KBM-7 (cell line): ENCODE measurements around the gene RPLP1.

Experiments used
- DNase-seq: peaks from one replicate; pipeline ENCODE4 v3.0.0-alpha.2; 2015
- in situ Hi-C: fragments of 300-500 bp; cut with MboI; formaldehyde crosslinking; loops from 2 replicates; pipeline ENCODE4 v1.14.3; 2020; ENCODE audit warnings: low sequenced_read_pairs, low pct_unique_long_range_greater_than_20kb, mixed read lengths

Gene RPLP1

DNA sequence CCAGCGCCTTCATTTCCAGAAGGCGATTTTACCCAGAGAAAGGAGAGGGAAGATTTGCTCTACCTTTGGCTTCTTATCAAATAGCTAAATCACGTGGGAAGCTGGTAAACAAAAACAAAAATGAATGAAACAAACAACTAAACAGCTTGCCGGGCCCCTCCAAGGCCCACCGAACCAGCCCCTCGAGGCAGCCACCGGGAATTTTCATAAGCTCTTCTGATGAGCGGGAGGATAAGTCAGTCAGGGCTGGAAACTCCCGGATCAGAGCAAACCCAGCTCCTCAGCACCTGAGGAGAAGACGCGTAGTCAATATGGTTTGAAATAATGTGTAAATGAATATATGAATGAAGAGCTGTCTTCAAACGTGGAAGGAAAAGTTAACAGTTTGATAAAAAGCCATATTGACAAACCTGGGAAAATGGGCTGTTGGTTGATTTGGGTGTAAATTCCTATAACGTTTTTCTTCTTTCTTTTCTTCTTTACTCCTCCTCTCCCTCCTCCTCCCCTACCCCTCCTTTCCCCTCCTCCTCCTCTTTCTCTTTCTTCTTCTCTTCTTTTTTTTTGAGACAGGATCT lies 10.7 kb downstream of the RPLP1 start:
- DNase-seq, result no peak
- in situ Hi-C loops, result no loop called here

GRCh38 chr15:69465253-69465652 lies 12.6 kb downstream of the RPLP1 start:
- in situ Hi-C loops, result no loop called here
- no peak for DNase-seq

DNA sequence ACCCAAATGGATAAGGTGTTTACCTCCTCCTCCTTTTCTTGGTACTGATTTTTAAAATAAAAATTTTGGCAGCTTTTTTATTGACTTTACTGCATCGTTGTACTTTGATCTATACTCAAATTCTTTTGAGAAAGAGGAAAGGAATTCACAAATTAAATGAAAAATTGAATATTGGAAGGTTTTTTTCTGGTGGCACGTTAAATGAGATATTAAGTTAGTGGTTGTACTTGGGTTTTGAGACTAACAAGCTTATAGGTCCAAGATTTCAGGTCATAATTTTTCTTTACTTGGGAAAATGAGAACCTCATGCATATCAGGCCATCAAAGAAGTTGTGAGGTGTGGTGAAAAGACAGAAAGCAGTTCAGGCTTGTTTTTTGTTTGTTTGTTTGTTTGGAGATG lies 14.1 kb downstream of the RPLP1 start:
- in situ Hi-C loops, result no loop called here
- DNase-seq, result no peak

DNA sequence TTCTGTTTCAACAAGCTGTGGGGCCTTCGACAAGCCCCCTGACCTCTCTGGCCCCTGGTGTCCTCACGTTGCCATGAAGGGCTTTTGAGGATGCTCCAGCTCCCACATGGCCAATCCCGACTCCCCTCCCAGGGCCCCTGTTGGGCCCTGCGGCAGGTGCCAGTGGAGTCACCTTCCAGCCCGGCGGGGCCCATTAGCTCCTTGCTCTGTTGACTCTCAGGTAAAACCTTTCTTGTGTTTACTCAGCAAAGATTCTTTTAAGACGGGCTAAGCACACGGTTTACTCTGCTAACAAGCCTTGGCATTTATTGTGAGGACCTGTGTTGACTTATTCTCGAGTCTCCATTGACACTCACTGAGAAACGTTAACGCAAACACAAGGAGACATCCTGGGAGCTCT lies 15.0 kb downstream of the RPLP1 start:
- no peak for DNase-seq
- in situ Hi-C loops, result no loop called here

GRCh38 chr15:69468241-69469121 lies 15.9 kb downstream of the RPLP1 start:
- DNase-seq, result peak; percentile 85
- in situ Hi-C loops, result no loop called here

GRCh38 chr15:69469467-69470201 lies 17.0 kb downstream of the RPLP1 start:
- no peak for DNase-seq
- in situ Hi-C loops, result no loop called here

GRCh38 chr15:69472046-69472445 lies 19.4 kb downstream of the RPLP1 start:
- DNase-seq, result no peak
- in situ Hi-C loops, result no loop called here

DNA sequence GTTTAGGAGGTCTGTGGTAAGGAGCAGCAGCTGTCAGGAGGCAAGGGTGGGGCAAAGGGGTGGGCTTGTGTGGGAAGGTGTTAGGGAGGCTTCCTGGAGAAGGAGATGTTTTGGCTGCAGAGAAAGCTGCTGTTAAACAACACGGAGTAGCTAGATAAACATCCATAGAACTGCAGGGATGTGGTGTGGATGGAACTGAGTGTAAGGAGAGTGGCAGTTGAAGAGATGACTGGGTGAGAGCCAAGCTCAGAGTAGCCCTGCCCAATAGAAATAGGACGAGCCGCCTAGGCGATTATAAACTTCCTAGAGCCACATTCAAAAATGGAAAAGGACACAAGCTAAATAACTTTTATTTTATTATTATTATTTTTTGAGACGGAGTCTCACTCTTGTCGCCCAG lies 19.9 kb downstream of the RPLP1 start:
- in situ Hi-C loops, result no loop called here
- no peak for DNase-seq

DNA sequence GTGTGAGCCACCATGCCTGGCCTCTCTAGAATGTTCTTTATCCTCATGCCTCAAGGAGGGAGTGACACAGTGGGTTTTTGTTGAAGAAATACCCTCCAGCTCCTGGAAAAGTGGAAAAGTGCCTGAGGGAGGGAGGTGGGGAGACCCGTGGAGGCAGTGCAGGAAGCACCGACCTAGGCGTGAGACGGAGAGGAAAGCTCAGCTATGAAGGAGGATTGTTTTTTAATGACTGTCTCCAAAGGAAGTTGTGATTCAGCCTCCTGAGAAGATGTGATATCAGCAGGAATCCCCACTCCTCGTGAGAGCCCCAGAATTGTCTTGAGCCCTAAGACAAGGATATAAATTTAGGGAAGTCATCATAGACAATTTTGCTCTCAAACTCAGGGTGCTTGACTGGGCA lies 21.7 kb downstream of the RPLP1 start:
- in situ Hi-C loops, result no loop called here
- DNase-seq, result no peak

DNA sequence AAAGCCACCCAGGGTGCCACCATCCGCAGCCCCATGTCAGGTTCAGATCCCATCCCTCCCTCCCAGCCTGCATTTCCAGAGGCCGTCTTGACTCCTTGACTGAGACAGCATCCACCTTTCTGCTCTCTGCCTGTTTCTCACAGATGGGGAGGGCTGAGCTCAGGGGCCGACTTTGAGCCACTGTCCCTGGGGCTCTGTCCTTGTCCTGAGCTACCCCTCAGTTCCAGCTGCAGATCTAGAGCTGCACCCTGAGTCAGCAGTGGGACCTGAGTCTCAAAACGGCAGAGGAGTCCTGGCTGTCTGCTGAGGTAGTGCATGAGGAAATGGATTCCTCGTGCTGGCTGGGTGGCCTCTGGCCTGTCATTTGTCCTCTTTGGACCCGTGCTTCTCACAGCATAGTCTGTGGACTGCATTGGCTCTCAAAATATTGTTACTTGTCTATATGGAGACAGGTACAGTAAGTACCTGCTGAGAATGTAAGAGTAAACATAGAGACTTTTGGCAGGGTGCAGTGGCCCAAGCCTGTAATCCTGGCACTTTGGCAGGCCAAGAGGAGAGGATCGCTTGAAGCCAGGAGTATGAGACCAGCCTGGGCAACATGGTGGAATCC lies 22.3 kb downstream of the RPLP1 start:
- in situ Hi-C loops, result no loop called here
- DNase-seq, result no peak

- in situ Hi-C loops, result no loop called here
- DNase-seq, result peak; percentile 95
Measured at GRCh38 chr15:69475769-69476358, 23.2 kb downstream of the RPLP1 start.

DNA sequence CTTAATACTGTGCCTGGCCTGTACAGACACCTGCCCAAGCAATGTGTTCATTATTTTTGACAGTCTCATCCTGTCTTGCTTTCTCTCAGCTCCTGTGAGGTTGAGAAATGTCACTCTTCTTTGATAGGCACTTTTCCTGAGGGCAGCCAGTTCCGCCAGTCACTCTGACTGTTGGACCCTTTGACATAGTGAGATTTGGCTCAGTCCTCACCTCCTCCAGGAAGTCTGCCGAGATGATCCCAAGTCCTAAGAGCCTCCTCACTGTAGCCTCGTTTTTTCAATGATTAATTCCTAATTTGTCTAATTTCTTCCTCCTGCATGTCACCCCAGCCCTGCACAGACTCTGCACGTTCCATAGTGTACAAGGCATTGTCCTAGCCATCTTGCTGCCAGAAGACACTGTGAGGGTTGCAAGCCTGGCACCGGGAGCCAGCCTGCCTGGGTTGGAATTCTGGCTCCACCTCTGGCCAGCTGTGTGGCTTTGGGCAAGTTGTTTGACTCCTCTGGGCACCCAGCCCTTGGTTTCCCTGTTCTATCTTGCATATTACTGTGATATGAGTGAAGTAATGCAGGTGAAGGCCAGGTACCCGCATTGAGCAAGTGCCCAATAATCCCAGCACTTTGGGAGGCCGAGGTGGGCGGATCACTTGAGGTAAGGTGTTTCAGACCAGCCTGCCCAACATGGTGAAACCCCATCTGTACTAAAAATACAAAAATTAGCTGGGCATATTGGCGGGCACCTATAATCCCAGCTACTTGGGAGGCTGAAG lies 24.3 kb downstream of the RPLP1 start:
- in situ Hi-C loops, result no loop called here
- DNase-seq, result no peak

- DNase-seq, result peak; percentile 77
- in situ Hi-C loops, result no loop called here
Measured at GRCh38 chr15:69478259-69478781, 25.7 kb downstream of the RPLP1 start.

DNA sequence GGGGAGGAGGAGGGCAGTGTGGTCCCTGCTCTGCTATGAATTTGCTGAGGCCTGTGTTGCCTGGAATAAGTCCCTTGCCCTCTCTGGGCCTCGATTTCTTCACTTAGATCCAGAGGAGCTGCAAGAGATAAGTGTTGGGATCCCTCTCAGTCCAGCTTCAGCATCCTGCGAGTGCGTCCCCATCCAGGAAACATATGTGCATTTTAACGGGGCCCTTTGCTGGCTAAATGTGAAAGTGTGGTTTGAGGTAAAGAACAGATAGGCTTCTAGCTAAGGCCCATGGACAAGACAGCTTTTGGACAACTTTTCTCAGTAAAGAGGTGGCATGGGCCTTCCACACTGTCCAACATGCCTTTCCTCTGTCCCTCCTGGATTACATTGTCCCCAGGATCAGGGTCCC lies 26.5 kb downstream of the RPLP1 start:
- DNase-seq, result no peak
- in situ Hi-C loops, result no loop called here

DNA sequence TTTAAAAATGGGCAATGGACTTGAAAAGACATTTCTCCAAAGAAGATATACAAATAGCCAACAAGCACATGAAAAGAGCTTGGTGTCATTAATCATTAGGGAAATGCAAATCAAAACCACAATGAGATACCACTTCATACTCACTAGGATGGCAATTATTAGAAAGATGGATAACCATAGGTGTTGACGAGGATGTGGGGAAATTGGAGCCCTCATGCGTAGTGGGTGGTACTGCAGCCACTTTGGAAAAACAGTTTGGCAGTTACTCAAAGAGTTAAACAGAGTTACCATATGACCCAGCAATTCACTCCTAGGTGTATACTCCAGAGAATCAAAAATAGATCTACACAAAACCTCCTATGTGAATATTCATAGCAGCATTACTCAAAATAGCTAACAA lies 27.4 kb downstream of the RPLP1 start:
- DNase-seq, result no peak
- in situ Hi-C loops, result no loop called here

GRCh38 chr15:69480932-69481331 lies 28.3 kb downstream of the RPLP1 start:
- in situ Hi-C loops, result no loop called here
- DNase-seq, result no peak

DNA sequence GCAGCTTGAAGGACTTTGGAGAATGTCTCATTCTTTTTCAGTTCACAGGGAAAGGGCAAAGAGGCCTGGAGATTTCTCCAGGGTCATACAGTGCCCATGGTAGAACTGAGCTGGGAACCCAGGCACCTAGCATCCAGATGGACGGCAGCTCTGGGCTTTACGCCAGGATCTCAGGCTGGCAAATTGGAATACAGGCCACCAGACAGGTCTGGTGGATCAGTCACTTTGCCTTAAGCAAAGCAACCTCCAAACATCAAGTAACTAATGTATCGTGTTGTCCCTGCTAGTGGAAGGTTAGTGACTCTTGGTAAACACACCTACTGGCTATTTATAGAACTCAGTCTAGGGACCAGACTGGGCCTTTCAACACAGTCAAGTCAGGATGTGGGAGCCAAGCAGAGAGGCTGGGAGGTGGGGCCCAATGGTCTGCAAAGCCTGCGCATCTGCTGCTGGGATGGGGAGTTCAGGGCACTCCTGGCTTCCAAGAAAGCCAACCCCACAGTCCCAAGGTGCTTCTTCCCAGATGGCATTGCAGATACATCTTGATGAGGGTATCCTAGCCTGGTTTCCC lies 30.2 kb downstream of the RPLP1 start:
- DNase-seq, result no peak
- in situ Hi-C loops, result no loop called here

DNA sequence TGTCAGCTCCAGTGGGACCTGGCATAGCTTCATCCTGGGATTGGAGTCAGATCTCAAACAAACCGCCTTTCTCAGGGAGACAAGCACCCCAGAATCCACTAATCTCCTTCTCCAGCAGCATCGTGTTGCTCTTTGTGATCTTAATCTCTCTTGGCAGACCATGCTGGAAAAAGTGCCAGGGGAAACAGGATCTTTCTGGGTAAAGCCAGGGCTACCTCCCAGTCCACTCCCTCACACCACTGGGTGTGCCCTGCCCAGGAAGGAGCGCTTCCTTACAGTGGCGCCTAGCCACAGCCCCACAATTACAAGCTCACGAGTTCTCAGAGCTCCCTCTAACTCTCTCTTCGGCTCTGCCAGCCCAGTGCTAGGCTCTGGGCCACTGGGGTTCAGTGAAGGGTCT lies 32.2 kb downstream of the RPLP1 start:
- DNase-seq, result no peak
- in situ Hi-C loops, result no loop called here
